HCT116 (cell line): ENCODE measurements around the gene FA2H. TPM values are rescaled to one million over a fixed set of nuclear protein-coding genes. Genes with fewer than 3 reads are reported as not detected.

Experiments used
- ATAC-seq: fragments of 200-7000 bp; cut with Tn5 transposase; 2 replicates; pipeline ENCODE4 v1.9.1; 2020; ENCODE audit warnings: mild to moderate bottlenecking, moderate library complexity
- BruUV-seq: library from RNA; stranded (reverse); fragments of 400-500 nt; replicated peaks from 2 replicates; lab custom pipeline; 2021; lab: Mats Ljungman, UMichigan
- CTCF ChIA-PET: fragments of 300-600 bp; sonication (Branson Sonifier 250); formaldehyde crosslinking; loops from one replicate; lab custom pipeline; 2021; ENCODE audit warnings: antibody characterized with exemption; lab: Charles Lee
- POLR2A ChIA-PET: fragments of 300-600, 350-600 bp; sonication (Branson Sonifier 250); formaldehyde crosslinking; loops from one replicate; lab custom pipeline; 2021; ENCODE audit warnings: antibody characterized with exemption; lab: Charles Lee
- RAD21 ChIA-PET, 2 experiments: fragments of 300-600 bp; sonication (Branson Sonifier 250); formaldehyde crosslinking; loops; one replicate each; lab custom pipeline; 2023; ENCODE audit warnings: low total read pairs in 2 of 2; ENCODE audit not compliant: uncharacterized antibody in 2 of 2, unreplicated experiment in 2 of 2, low non-redundant PET in 1 of 2; lab: Charles Lee
- DNase-seq: peaks from one replicate; pipeline ENCODE4 v3.0.0-alpha.2; 2010; ENCODE audit warnings: low read depth, low spot score
- H2AFZ ChIP-seq: fragments of 200-600 bp; shearing (Covaris generic), sonication (generic); 2 replicates; pipeline ENCODE4 v1.6.1; 2017; ENCODE audit warnings: low read depth, mixed run types, mixed read lengths, antibody characterized with exemption, low read length; ENCODE audit not compliant: poor library complexity, severe bottlenecking
- H3K27ac ChIP-seq: 2 replicates; pipeline ENCODE4 v1.5.1; 2012; ENCODE audit warnings: low read depth, low read length
- H3K27me3 ChIP-seq: fragments of 200-600 bp; sonication (generic); 2 replicates; pipeline ENCODE4 v1.6.1; 2016; ENCODE audit warnings: mixed run types, low read length, mixed read lengths; ENCODE audit not compliant: insufficient read depth
- H3K36me3 ChIP-seq, 2 experiments: fragments of 200-500 bp in 1 of 2; fragments of 200-600 bp in 1 of 2; sonication (Bioruptor generic) in 1 of 2; sonication (generic) in 1 of 2; 2 replicates each; pipeline versions ENCODE4 v1.5.1 to v1.6.1; 2014 to 2016; ENCODE audit warnings: low read length in 2 of 2, inconsistent platforms in 1 of 2, mixed read lengths in 1 of 2, mixed run types in 1 of 2; ENCODE audit not compliant: insufficient read depth in 2 of 2, control insufficient read depth in 1 of 2
- H3K4me1 ChIP-seq, 2 experiments: fragments of 200-600 bp in 1 of 2; sonication (generic) in 1 of 2; 2 replicates each; pipeline versions ENCODE4 v1.5.1 to v1.6.1; 2012 to 2017; ENCODE audit warnings: low read length in 2 of 2, inconsistent platforms in 1 of 2, mild to moderate bottlenecking in 1 of 2, mixed read lengths in 1 of 2, mixed run types in 1 of 2, moderate library complexity in 1 of 2; ENCODE audit not compliant: insufficient read depth in 2 of 2, control insufficient read depth in 1 of 2
- H3K4me2 ChIP-seq: fragments of 200-600 bp; sonication (generic); 2 replicates; pipeline ENCODE4 v1.6.1; 2017; ENCODE audit warnings: mixed run types, low read length, mixed read lengths
- H3K4me3 ChIP-seq, 2 experiments: fragments of 200-600 bp in 1 of 2; sonication (generic) in 1 of 2; replicated peaks in 1 of 2; 2 replicates each; pipeline ENCODE4 v1.5.1; 2011 to 2016; ENCODE audit warnings: low read length in 2 of 2, control low read depth in 1 of 2, low read depth in 1 of 2, mild to moderate bottlenecking in 1 of 2, mixed read lengths in 1 of 2, mixed run types in 1 of 2
- H3K79me2 ChIP-seq: fragments of 200-600 bp; sonication (generic); 2 replicates; pipeline ENCODE4 v1.6.1; 2017; ENCODE audit warnings: mild to moderate bottlenecking, mixed run types, low read length, moderate library complexity, mixed read lengths; ENCODE audit not compliant: insufficient read depth
- H3K9ac ChIP-seq: fragments of 200-600 bp; sonication (generic); 2 replicates; pipeline ENCODE4 v1.6.1; 2016; ENCODE audit warnings: low read length, mixed read lengths
- H3K9me2 ChIP-seq: fragments of 200-600 bp; sonication (generic), shearing (Covaris generic); 2 replicates; pipeline ENCODE4 v1.6.1; 2017; ENCODE audit warnings: mixed run types, mild to moderate bottlenecking, moderate library complexity; ENCODE audit not compliant: insufficient read depth
- H3K9me3 ChIP-seq, 2 experiments: fragments of 200-500 bp in 1 of 2; fragments of 200-600 bp in 1 of 2; sonication (Bioruptor generic) in 1 of 2; sonication (generic) in 1 of 2; 2 replicates each; pipeline ENCODE4 v1.6.1; 2014 to 2017; ENCODE audit warnings: low read length in 2 of 2, mixed read lengths in 2 of 2, inconsistent platforms in 1 of 2, low read depth in 1 of 2, mild to moderate bottlenecking in 1 of 2, mixed run types in 1 of 2, moderate library complexity in 1 of 2; ENCODE audit not compliant: control insufficient read depth in 1 of 2, insufficient read depth in 1 of 2
- H4K20me1 ChIP-seq: fragments of 200-600 bp; sonication (generic), shearing (Covaris generic); 2 replicates; pipeline ENCODE4 v1.6.1; 2017; ENCODE audit warnings: mixed run types, mild to moderate bottlenecking, moderate library complexity; ENCODE audit not compliant: insufficient read depth
- EGR1 ChIP-seq: IDR thresholded peaks from 2 replicates; pipeline ENCODE4 v1.6.1; 2012; ENCODE audit warnings: low read depth
- ELF1 ChIP-seq: IDR thresholded peaks from 2 replicates; pipeline ENCODE4 v1.6.1; 2012; ENCODE audit warnings: low read depth, borderline replicate concordance
- EZH2 ChIP-seq: fragments of 200-600 bp; sonication (generic); IDR thresholded peaks from 2 replicates; pipeline ENCODE4 v1.6.1; 2017; ENCODE audit warnings: antibody characterized with exemption, mixed run types
- EZH2phosphoT487 ChIP-seq: fragments of 200-600 bp; IDR thresholded peaks from 2 replicates; pipeline ENCODE4 v1.6.1; 2018; ENCODE audit warnings: antibody characterized with exemption, borderline replicate concordance
- FOSL1 ChIP-seq: IDR thresholded peaks from 2 replicates; pipeline ENCODE4 v1.6.1; 2012; ENCODE audit warnings: low read depth
- POLR2A ChIP-seq: IDR thresholded peaks from 2 replicates; pipeline ENCODE4 v1.7.0; 2011; ENCODE audit warnings: borderline replicate concordance; ENCODE audit not compliant: insufficient read depth, insufficient read length; ENCODE audit errors: extremely low read depth
- POLR2AphosphoS5 ChIP-seq: IDR thresholded peaks from 2 replicates; pipeline ENCODE4 v1.6.1; 2011; ENCODE audit warnings: mild to moderate bottlenecking, low read depth, low read length, moderate library complexity
- SP1 ChIP-seq: IDR thresholded peaks from 2 replicates; pipeline ENCODE4 v1.6.1; 2012; ENCODE audit warnings: low read depth
- ZNF274 ChIP-seq: fragments of 200-500 bp; sonication (Bioruptor generic); IDR thresholded peaks from 2 replicates; pipeline ENCODE4 v1.6.1; 2014; ENCODE audit warnings: mild to moderate bottlenecking, low read depth, low read length, inconsistent platforms
- intact Hi-C: fragments of 100-400 bp; cut with micrococcal nuclease; formaldehyde crosslinking; loops from 2 replicates; pipeline ENCODE4 v1.10.0; 2022
- total RNA-seq: library from RNA; stranded (reverse); gene quantifications from one replicate; pipeline ENCODE4 v1.2.1, GENCODE V29; 2021; ENCODE audit not compliant: unreplicated experiment
- TF ChIP-seq, protein P1 (sequence below), 3 experiments: fragments of 200-600 bp in 1 of 3; sonication (generic) in 1 of 3; IDR thresholded peaks in 2 of 3; conservative IDR thresholded peaks in 1 of 3; 2 replicates each; pipeline ENCODE4 v1.5.1; 2012 to 2017; ENCODE audit warnings: low read depth in 2 of 3, low read length in 2 of 3, antibody characterized with exemption in 1 of 3, borderline replicate concordance in 1 of 3, control low read depth in 1 of 3, mild to moderate bottlenecking in 1 of 3, mixed read lengths in 1 of 3, mixed run types in 1 of 3, moderate library complexity in 1 of 3; ENCODE audit not compliant: insufficient read depth in 1 of 3
- TF ChIP-seq, protein P2 (sequence below): IDR thresholded peaks from 2 replicates; pipeline ENCODE4 v1.6.1; 2012; ENCODE audit warnings: low read depth
- TF ChIP-seq, protein P3 (sequence below): IDR thresholded peaks from 2 replicates; pipeline ENCODE4 v1.6.1; 2012

The FA2H gene
- total RNA-seq, 1 experiment from 2014 or later: 11.1 TPM

DNA sequence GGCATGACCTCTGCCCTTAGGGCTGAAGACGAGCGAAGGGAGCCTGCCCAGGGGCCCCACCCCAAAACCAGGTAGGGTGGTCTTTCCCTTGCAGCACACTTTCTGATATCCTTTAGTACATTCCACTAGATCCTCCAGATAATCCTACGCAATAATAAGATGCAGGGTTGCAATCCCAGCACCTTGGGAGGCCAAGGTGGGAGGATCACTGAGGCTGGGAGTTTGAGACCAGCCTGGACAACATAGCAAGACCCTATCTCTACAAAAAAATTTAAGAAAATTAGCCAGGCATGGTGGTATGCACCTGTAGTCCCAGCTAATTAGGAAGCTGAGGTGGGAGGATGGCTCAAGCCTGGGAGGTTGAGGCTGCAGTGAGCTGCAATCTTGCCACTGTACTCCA, 39.1 kb downstream of the FA2H start:
- intact Hi-C loops: no loop called here
- Histone ChIP-seq H3K9ac (no peak overlapping the region), H3K27me3 (no peaks in the 10 kb centered on the region), H3K4me2 (no peak overlapping the region), H3K4me1 (peaks cover 23 to 38% of the 10 kb centered on the region in 2 experiments), H3K9me2 (no peaks in the 10 kb centered on the region), H3K36me3 (no peaks in the 10 kb centered on the region), H2AFZ (no peak overlapping the region), H3K9me3 (no peaks in the 10 kb centered on the region), H4K20me1 (no peaks in the 10 kb centered on the region), H3K4me3 (no peak overlapping the region), H3K27ac (no peak overlapping the region), H3K79me2 (no peaks in the 10 kb centered on the region)
- TF ChIP-seq, protein P1, sequence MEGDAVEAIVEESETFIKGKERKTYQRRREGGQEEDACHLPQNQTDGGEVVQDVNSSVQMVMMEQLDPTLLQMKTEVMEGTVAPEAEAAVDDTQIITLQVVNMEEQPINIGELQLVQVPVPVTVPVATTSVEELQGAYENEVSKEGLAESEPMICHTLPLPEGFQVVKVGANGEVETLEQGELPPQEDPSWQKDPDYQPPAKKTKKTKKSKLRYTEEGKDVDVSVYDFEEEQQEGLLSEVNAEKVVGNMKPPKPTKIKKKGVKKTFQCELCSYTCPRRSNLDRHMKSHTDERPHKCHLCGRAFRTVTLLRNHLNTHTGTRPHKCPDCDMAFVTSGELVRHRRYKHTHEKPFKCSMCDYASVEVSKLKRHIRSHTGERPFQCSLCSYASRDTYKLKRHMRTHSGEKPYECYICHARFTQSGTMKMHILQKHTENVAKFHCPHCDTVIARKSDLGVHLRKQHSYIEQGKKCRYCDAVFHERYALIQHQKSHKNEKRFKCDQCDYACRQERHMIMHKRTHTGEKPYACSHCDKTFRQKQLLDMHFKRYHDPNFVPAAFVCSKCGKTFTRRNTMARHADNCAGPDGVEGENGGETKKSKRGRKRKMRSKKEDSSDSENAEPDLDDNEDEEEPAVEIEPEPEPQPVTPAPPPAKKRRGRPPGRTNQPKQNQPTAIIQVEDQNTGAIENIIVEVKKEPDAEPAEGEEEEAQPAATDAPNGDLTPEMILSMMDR (IDR thresholded peaks at IDR 0.05 in 2 of 3, conservative IDR thresholded peaks at IDR 0.05 in 1 of 3; ENCODE audit: borderline replicate concordance in 1 of 3, insufficient read depth in 1 of 3, low read depth in 2 of 3, low read length in 2 of 3): no peak
- no peak for TF ChIP-seq EZH2phosphoT487
- no peak for TF ChIP-seq ELF1
- TF ChIP-seq EZH2: no peak
- no peak for TF ChIP-seq POLR2AphosphoS5
- no peak for TF ChIP-seq SP1
- no peak for TF ChIP-seq POLR2A
- ChIA-PET CTCF (no interaction called here), POLR2A (no interaction called here), RAD21 (no interaction called here)
- BruUV-seq: no TSS peak
- ATAC-seq (no peak), DNase-seq (no peak)

DNA sequence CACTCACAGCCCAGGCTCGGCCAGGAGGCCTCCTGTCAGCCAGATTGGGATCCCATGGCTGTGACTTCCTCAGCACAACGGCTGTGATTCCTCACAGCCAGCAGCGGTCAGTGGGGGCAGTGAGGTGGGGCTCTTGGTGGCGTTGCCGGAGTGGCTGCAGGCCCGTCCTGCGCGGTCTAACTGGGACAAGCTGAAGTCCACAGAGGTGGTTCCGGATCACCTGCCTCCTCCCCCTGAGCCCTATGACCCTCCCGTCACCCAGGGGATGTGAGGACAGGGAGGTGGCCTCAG, 39.5 kb downstream of the FA2H start:
- Histone ChIP-seq H3K9me2 (no peaks in the 10 kb centered on the region), H4K20me1 (no peaks in the 10 kb centered on the region), H3K27me3 (no peaks in the 10 kb centered on the region), H2AFZ (no peak overlapping the region), H3K9me3 (no peaks in the 10 kb centered on the region), H3K4me3 (no peak overlapping the region), H3K9ac (no peak overlapping the region), H3K36me3 (no peaks in the 10 kb centered on the region), H3K79me2 (no peaks in the 10 kb centered on the region), H3K27ac (no peak overlapping the region), H3K4me2 (no peak overlapping the region), H3K4me1 (peaks cover 25 to 39% of the 10 kb centered on the region in 2 experiments)
- RAD21 ChIA-PET: no interaction called here
- BruUV-seq: no TSS peak
- POLR2A ChIA-PET: no interaction called here
- DNase-seq (no peak), ATAC-seq (no peak)
- CTCF ChIA-PET: no interaction called here
- intact Hi-C loops: no loop called here
- TF ChIP-seq POLR2A: no peak
- TF ChIP-seq, protein P1 (IDR thresholded peaks at IDR 0.05 in 2 of 3, conservative IDR thresholded peaks at IDR 0.05 in 1 of 3; ENCODE audit: borderline replicate concordance in 1 of 3, insufficient read depth in 1 of 3, low read depth in 2 of 3, low read length in 2 of 3): no peak
- TF ChIP-seq EGR1: no peak
- no peak for TF ChIP-seq POLR2AphosphoS5
- no peak for TF ChIP-seq ZNF274
- no peak for TF ChIP-seq EZH2phosphoT487
- TF ChIP-seq, protein P2, sequence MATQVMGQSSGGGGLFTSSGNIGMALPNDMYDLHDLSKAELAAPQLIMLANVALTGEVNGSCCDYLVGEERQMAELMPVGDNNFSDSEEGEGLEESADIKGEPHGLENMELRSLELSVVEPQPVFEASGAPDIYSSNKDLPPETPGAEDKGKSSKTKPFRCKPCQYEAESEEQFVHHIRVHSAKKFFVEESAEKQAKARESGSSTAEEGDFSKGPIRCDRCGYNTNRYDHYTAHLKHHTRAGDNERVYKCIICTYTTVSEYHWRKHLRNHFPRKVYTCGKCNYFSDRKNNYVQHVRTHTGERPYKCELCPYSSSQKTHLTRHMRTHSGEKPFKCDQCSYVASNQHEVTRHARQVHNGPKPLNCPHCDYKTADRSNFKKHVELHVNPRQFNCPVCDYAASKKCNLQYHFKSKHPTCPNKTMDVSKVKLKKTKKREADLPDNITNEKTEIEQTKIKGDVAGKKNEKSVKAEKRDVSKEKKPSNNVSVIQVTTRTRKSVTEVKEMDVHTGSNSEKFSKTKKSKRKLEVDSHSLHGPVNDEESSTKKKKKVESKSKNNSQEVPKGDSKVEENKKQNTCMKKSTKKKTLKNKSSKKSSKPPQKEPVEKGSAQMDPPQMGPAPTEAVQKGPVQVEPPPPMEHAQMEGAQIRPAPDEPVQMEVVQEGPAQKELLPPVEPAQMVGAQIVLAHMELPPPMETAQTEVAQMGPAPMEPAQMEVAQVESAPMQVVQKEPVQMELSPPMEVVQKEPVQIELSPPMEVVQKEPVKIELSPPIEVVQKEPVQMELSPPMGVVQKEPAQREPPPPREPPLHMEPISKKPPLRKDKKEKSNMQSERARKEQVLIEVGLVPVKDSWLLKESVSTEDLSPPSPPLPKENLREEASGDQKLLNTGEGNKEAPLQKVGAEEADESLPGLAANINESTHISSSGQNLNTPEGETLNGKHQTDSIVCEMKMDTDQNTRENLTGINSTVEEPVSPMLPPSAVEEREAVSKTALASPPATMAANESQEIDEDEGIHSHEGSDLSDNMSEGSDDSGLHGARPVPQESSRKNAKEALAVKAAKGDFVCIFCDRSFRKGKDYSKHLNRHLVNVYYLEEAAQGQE: no peak
- no peak for TF ChIP-seq FOSL1
- TF ChIP-seq, protein P3, sequence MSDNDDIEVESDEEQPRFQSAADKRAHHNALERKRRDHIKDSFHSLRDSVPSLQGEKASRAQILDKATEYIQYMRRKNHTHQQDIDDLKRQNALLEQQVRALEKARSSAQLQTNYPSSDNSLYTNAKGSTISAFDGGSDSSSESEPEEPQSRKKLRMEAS: no peak
